ENCODE measurements around the gene C16orf78.

Gene C16orf78, protein sequence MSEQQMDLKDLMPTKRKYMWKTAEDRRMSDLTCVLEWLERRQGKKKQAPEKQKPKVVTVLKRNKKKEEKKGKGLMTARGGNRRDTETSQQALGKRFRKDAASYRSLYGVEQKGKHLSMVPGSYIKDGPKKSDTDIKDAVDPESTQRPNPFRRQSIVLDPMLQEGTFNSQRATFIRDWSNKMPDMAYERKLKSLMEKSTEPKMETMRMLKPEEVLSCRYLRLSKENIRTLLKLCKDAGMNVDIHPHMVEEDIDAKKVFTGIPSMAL

GRCh38 chr16:49373504-49373903 lies at the start of gene C16orf78:
Gene C16orf78, plus strand, starts transcription at chr16:49373804. Its CDS starts 136 bp downstream, at chr16:49373940.
- DNase-seq (ENCODE audit: low read depth) = no peak

GRCh38 chr16:49324703-49325102 lies 48.9 kb upstream of the C16orf78 start:
- DNase-seq (ENCODE audit: low read depth) = no peak

DNA sequence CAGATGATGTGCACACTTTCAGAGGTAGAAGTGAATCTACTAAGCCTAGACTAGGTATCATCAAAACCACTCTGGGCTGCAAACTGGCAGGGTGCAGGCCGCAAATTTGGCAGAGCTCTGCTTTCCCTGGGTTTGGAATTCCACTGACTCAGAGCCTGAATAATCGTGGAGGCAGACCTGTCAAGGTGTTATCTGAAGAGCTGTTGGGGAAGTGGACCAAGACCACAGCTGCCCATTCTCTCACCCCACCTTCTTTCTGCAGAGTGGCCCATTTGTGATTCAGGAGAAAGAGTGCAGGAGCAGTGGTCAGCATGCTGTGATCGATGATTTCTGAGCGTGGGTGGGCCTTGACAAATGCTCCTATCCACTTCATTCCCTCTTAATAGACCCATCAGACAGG lies 46.1 kb upstream of the C16orf78 start:
- no peak for DNase-seq (ENCODE audit: low read depth)

DNA sequence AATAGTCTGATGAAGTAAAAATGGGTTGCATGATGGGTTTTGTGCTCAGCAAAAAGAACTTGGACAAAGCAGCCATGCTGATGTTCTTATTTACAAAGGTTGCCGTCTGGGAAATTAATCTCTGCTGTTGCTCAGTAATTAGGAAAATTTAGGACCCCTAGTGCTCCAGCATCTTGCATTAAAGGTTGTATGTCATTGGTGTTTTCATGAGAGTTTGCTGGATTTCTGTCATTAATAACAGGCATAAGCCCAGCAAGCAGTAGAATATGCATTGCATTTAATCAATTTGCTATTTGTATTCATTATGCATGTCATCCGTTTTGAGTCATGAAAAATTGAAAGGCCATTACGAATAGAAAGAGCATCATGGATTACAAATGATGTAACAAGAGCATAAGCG lies 45.3 kb upstream of the C16orf78 start:
- no peak for DNase-seq (ENCODE audit: low read depth)

DNA sequence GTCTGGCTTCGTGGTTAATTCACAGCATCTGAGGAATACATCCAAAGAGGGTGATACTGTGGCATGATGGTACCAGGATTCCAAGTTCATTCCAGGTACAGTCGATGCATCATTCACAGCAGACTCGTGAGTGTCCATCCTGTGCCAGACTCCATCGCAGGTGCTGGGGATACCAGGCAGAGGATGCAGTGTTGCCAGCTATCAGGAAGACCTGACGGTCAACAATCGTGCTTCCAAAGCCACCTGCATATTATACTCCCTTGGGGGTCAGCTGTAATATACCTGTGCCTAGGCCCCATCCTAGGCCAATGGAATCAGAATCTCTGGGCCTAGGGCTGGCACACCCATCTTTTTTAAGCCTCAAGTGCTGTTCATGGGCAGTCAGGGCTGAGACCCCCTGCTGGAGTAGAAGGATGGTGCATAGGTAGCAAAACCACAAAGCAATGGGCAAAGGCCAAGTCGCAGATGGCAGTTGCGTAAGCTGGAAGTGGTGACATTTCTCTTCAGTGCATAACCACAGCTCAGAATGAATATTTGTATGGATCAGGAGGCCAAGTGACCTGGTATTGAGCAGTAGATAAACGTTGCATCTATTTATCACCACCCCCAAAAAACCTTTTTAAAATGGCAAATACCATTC lies 42.9 kb upstream of the C16orf78 start:
- DNase-seq (ENCODE audit: low read depth) = no peak

DNA sequence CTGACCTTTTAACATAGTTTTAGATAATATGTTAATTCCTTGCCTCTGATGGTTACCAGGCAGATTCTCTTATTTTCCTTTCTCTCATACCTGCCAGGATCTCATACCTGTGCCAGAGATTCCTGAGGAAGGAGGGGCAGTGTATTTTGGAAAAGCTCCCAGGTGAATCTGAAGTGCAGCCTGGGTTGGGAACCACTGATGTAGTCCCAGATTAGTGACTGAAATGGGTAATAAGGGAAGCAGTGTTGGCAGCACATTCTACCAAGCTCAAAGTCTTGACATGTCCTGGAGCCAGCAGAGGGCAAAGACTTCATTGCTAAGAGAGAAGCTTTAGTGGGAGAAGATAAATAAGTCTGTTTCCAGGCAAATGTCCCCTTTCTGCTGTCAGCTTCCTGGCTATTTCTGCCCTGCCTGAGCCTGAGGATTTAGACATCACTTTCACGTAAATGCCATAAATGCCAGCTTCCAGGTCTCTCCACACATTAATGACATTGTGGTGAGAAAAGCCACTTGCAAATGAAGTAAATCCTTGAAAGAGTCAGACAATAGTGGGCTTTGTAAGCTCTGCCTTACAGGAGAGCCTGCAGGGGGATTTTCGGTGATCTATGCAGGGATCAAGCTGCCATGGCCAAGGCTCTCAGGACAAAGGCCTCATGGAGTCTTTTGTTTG lies 40.9 kb upstream of the C16orf78 start:
- DNase-seq (ENCODE audit: low read depth) = no peak

DNA sequence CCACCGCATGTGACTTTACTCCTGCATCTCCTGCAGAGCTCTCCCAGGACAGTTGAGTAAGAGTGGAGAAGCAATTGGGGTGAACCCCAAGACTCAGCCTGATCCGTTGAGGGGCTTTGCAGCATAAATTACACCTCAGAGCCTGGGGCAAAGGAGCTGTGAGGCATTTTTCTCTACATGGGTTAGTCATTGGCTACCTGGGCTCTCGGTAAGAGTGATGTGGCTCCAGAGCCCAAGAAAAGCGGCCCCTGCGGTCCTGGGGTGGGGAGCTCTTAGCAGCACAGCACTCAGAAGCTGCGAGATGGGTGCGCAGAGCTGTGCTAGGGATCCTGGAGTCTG lies 40.4 kb upstream of the C16orf78 start:
- DNase-seq (ENCODE audit: low read depth) = no peak

- no peak for DNase-seq (ENCODE audit: low read depth)
These were observed 37.8 kb upstream of the C16orf78 start for GRCh38 chr16:49335828-49336227.

- DNase-seq (ENCODE audit: low read depth) = no peak
These were observed 37.0 kb upstream of the C16orf78 start for GRCh38 chr16:49336581-49336980.

- no peak for DNase-seq (ENCODE audit: low read depth)
These were observed 35.7 kb upstream of the C16orf78 start for GRCh38 chr16:49337814-49338350.

DNA sequence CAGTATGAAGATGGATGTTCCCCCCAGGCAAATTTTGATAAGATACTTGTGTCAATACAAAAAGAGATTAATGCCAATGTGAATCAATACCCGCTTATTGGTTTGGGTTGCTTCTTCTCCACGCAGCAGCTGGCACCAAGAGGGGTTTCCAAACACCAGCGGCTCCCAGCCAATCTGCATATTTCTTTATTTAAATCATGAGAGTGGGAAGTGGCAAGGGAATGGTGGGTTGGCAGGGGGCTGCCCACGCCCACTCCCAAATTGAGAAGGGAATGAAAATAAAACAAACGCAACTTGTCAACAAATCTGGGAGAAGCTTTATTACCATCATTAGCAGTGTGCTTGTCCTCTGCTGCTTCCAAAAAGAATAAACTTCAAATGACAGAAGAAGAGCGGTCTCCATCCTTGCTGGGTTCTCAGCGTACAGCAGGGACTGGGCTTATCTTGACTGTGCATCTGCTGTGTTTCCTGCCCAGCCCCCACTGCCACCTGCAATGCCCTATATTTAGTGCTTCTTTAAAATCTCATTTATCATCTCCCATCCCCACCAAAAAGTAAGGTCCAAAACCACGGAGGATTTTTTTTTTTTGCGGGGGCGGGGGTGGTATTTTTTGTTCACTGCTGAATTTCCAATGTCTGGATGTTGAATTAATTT lies 34.9 kb upstream of the C16orf78 start:
- DNase-seq (ENCODE audit: low read depth) = no peak

- no peak for DNase-seq (ENCODE audit: low read depth)
These were observed 33.1 kb upstream of the C16orf78 start for GRCh38 chr16:49340466-49340865.

DNA sequence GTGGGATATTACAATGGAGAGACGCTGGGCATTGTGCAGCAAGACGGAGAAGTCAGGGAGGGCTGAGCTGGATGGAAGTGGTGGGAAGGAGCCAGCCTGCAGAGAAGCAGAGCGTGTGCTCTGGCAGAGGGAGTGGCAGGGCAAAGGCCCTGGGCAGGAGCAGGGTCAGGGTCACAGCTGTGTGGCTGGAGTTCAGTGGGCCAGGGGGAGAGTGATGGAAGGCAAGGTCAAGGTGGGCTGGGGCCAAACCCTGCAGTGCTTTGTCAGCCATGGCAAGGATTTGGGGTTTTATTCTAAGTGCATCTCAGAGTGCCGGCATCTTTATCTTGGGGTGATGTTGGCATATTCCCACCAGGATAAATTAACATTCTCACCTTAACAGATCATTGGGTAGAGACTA lies 31.9 kb upstream of the C16orf78 start:
- no peak for DNase-seq (ENCODE audit: low read depth)

GRCh38 chr16:49342336-49343265 lies 31.0 kb upstream of the C16orf78 start:
- no peak for DNase-seq (ENCODE audit: low read depth)

DNA sequence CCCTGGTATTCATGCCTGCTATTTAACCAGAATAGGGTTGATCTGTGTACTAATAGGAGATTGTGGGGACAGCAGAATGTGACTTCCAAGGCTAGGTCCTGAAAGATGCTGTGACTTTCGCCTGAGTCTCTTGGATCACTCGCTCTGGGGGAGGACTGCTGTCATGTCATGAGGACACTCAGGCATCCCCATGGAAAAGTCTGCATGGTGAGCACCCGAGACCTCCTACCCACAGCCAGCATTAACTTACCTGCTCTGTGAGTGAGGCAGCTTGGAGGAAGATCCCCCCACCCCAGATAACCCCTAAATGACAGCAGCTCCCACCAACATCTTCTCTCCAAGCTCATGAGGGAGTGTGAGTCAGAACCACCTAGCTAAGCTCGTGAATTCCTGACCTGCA lies 30.3 kb upstream of the C16orf78 start:
- no peak for DNase-seq (ENCODE audit: low read depth)

DNA sequence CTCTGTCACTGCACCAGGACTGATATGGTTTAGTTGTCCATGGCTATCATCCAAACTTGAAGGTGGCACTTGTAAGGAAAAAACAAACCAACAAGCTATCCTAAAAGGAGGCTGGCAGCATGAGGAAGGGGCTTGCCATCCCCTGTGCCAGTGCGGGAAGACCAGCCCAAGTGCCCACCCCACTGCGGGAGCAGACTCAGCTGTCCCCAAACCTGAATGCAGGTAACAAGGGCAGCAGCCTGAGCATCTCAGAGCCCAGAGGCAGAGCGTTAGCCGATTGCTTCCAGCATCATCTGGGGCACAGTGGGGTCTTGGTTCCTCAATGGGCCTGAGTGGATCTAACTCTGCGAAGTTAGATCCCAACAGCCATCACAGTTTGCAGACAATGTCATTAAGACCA lies 29.2 kb upstream of the C16orf78 start:
- DNase-seq (ENCODE audit: low read depth) = no peak

DNA sequence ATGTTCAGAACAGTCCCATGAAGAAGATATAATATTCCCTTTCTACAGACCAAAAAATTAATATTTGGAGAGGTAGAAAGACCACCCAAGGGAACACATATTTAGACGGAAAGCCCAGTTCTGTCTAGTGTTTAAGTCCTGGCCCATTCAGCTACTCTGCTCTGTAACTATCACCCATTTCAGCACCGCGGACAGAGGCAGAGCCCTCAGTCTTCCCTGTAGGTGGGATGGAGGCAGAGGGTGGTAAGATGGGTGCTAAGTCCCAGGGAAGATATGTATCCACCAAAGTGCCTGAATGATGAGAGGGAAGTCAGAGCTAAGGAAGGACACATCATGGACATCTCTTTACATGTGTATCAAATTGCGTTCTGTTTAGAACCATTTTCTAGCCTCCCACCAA lies 27.8 kb upstream of the C16orf78 start:
- no peak for DNase-seq (ENCODE audit: low read depth)

DNA sequence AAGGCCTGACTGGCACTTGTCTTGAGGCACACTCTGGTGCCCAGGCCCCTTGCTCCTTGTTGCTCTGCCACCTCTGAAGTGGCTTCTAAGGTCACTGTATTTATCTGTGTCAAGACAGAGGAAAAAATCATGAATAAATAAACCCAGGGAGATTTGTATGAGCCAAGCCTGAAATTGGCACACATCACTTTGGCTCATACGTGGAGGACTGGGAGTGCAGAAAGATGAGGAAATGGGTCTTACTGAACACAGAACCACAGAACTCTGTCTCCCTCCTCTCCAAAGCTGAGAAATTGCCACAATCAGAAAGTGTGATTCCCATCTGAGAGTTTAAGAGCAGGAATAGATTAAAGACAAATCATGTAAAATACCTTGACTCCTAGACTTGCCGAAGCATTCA lies 27.1 kb upstream of the C16orf78 start:
- no peak for DNase-seq (ENCODE audit: low read depth)

DNA sequence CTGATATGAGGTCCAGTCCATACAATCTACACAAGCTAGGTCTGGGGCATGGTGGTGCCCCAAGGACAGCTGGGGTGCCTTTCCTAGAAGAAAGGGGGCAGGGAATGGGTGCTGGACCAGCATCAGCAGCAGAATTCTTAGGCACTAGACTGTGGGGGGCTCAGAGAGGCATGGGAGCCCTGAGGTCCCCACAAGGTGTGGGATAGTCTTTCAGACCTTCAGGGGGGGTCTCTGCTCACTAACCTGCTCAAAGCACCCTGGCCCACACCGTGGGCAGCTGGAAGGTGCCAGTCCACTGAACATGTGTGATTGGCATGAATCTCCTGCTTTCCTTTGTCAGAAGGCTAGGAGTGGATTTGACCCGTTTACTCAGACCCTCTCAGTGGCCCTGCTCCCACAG lies 26.1 kb upstream of the C16orf78 start:
- no peak for DNase-seq (ENCODE audit: low read depth)

DNA sequence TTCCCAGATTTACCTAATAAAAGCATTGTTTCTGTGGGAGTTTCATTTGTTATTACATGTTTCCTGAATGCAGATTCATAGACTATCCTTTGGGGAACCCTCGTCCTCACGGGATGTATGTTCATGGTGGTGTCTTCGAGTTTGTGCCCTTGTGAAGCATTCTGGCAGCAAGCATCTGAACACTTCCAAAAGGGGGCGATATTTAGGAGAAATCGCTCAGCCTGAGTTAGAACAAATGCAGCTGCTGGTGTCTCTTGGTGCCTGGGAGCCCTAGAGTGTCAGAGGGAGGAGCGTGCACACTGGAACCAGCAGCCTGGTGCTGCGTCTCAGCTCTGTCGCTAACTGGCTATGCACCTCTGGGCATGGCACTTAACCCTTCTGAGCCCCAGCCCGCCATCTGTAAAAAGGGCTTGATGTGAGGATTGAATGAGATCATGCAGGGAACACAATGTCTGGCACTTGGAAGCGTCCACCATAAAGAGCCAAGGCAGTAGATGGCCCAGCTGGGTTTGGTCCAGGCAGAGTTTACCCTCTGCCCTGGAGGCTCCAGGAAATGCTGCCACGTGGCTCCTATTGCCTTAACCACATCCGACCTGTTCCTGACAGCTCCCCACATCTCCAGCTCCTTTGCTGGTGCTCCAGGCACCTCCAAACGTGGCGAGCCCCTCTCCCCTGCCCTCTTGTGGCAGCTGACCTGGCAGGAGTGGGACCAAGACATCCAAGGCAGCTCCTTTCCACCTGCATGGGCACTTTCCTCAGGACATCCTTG lies 25.0 kb upstream of the C16orf78 start:
- no peak for DNase-seq (ENCODE audit: low read depth)

Data from stimulated activated CD8-positive, alpha-beta memory T cell treated with anti-CD3 and anti-CD28 coated beads, Interleukin-12 subunit alpha, Interleukin-12 subunit beta, amount 100 ng/mL, for 1 hour (primary cell).